Activated T-helper 9 cell treated with anti-CD3 and anti-CD28 coated beads, Interleukin-2, amount 50 U/mL, for 16 hours (primary cell): ENCODE data around the gene NPFF.
"Not testable (repeated sequence)": the region's sequence is repeated elsewhere in the genome, so short reads cannot be mapped to it uniquely, and the experiment has no call there.

Experiments
- DNase-seq: peaks from one replicate; pipeline ENCODE4 v3.0.0-alpha.2; 2020; ENCODE audit warnings: low read depth

Gene NPFF, protein sequence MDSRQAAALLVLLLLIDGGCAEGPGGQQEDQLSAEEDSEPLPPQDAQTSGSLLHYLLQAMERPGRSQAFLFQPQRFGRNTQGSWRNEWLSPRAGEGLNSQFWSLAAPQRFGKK

DNA sequence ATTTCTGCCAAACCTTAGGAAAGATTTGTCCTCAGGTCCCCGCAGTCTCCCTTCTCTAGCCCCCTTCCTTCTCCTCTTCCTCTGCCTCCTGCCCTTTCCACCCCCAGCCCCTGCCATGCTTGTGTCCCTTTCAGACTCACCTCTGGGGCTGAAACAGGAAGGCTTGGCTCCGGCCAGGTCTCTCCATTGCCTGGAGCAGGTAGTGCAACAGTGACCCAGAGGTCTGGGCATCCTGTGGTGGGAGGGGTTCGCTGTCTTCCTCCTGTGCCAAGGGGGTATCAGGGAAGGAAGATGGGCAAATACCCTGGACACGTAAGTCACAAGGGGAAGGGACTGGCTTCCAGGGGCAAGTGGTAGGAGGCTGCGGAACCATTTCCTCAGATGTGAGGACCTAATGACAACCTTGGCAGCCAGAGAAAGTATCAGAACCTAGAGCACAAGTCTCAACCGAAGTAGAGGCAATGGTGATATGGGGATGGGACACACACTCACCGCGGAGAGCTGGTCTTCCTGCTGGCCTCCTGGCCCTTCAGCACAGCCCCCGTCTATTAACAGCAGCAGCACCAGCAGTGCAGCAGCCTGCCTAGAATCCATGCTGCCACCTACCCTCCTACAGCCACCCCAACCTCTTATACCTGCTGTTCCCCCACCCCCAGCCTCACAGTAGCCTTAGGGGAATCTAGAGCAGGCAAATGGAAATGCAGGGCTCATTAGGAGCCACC lies at the start of gene NPFF:
TSS of gene NPFF (minus strand) at position 604 of the 722 bp plus-strand sequence. CDS start at position 594, 10 bp downstream.
- DNase-seq: no peak

DNA sequence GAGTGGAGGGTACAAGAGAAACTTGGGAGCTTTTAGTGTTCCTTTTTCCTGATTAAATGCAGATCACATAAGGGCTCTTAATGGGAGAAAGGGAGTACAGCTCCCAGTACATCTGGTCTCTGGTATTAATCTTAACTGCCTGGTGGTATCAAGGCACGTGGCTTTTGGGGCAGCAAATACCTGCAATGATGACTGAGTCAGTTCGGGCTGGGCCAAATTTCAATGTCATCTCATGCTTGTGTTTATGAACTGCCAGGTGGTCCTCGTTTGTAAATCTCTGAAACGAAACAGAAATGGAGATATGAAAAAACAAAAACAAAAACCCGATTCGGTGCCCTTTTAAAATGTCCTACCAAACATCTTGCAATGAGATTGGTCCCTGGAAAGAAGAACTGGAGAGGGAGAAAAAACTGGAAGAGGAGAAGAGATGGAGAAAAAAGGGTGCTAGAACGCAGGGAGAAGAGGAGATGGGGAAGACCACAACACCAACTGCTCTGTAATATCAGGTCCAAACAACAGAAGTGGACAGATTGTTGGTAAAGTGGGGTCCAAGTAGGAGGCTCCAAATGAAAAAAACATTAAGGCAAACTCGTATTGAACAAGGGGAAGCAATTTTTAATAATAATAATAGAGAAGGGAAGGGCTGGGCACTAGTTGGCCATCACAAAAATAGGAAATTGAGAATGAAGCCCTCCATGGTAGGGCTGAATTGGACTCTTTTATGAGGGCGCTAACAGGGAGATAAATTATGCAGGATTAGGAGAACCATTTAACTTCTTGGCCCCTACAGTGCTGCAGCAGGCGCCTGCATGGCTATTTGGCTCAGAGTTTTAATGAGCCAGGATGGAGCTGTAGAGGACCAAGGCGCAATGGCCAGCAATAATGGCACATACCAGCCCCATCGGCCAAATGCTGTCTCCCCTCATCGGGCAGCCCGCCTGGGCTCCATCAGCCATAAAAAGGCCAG lies 45.4 kb upstream of the NPFF start:
- DNase-seq: no peak

DNA sequence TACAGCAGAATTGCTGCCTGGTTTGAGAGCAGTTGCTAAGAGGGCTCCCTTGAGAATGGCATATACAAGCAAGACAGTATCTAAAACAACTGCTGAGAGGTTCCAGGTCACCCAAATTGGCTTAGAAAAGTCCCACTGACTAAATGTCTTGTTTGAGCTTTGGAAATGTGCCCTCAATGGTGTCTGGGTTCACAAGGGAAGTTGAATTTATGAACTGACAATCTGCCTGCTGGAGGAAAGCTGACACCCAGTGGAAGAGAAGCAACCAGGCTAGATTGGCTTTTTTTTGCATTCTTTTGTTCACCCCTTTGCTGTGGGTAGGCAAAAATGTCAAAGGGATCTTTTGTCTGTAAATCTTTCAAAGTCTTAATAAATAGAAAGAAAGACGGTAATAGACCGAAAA lies 44.6 kb upstream of the NPFF start:
- DNase-seq: no peak

DNA sequence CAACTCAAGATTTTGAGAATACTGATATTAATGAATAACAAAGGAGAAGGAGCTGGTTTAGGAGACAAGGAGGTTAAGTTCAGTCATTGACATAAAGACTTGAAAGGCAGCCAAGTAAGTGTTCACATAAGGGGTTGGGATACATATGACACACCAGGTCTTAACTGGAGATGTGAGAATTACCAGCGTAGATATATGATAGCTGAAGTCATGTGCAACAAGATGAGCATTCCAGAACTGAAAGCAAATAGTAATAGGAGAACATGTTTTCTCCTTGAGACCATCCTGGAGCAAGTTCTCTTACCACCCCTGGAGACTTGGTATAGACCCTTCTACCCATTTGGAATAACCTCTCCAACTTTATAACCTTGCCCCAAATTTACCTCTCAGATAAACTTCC lies 43.3 kb upstream of the NPFF start:
- no peak for DNase-seq

DNA sequence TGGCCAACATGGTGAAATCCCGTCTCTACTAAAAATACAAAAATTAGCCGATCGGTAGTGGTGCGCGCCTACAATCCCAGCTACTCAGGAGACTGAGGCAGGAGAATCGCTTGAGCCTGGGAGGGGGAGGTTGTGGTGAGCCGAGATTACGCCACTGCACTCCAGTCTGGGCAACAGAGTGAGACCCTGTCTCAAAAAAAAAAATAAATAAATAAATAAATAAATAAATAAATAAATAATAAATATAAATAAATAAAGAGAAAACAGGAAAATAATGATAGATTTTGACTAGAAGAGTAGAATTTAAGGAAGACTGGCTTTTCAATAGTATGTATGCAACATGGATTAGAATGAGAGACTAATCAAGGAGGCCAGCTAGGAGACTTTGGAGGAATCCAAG lies 42.8 kb upstream of the NPFF start:
- not testable (repeated sequence) for DNase-seq

DNA sequence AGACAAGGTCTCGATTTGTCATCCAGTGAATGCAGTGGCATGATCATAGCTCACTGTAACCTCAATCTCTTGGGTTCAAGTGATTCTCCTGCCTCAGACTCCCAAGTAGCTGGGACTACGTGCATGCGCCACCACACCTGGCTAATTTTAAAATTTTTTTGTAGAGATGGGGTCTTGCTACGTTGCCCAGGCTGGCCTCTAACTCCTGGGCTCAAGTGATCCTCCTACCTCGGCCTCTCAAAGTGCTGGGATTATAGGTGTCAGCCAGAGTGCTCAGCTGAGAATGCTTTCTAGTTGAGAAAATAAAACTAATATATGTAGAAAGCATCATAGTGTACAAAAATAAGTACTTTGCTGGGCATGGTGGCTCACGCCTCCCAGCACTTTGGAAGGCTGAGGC lies 41.1 kb upstream of the NPFF start:
- DNase-seq: not testable (repeated sequence)

DNA sequence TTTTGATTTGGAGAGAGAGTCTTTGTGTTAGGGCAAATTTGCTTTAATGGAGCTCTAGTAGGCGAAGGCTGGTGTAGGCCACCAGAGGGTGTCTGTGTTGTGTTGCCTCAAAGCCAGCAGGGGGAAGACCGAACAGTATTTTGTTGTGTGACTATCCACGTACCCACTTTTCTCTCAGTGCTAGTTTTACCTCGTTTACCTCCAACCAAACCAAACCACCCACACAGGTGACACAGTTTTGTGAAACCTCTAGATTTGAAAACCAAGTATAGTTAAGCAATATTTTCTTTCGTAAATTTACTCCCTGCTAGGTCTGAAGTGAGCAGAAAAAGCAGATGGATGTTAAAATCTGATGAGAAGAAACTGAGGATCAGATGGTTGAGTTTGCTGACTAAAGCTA lies 36.3 kb upstream of the NPFF start:
- peak; percentile 24 for DNase-seq

DNA sequence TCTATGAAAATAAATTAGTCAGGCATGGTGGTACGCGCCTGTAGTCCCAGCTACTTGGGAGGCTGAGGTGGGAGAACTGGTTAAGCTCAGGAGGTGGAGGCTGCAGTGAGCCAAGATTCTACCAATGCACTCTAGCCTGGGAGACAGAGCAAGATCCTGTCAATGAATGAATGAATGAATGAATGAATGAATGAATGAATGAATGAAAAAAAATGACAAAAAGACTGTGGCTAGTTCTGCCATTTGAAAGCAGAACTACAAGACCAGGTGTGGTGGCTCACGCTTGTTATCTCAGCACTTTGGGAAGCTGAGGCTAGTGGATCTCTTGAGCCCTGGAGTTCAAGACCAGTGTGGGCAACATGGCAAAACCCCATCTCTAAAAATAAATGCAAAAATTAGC lies 32.2 kb upstream of the NPFF start:
- DNase-seq: no peak

DNA sequence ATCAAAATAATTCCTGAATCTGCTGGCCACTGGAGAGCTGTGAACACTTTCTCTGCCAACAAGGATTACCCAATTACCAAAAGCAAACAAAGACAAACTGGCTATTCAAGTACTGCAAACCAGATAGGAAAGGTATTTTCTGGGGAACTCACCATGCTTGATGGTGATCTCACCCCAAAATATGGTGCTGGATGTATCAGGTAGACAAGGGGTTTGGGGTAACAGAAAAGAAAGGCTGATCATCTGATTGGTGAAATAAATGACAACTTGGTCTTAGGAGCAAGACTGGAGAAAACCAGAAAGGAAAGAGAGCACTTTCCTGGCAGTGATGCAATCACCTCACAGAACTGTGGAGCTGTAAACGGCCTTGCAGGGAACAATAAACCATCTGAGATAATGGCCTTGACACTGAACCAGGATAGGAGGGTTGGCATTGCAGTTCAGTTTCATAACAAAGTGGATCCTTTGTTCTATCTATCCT lies 31.0 kb upstream of the NPFF start:
- DNase-seq: no peak

DNA sequence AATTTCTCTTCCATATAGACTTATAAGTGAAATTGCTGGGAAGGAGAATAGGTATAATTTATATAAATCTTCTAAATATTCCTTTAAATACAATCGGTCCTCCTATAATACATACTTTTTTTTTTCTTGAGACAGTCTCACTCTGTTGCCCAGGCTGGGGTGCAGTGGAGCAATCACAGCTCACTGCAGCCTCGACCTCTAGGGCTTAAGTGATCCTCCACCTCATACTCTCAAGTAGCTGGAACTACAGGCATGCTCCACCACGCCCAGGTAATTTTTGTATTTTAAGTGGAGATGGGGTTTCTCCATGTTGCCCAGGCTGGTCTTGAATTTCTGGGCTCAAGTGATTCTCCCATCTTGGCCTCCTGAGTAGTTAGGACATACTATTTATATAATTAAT lies 29.7 kb upstream of the NPFF start:
- DNase-seq: no peak

DNA sequence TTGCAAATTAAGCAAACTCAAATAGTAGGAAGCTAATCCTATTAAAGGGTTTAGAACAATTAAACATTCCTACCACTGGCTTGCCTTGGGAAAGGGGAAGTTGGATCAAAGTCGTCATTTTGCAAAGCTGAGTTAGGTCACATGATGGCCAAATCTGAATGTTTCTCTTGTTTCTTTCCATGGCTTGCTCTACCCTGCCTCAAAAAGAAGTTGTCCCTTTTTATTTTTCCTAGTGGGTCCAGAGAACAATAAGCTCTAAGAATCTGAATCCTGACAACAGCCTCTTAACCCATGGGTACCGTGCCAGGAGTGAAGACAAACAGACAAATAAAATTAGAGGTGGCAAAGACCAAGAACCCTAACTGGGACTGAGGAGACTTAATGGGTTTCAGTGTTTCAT lies 26.2 kb upstream of the NPFF start:
- no peak for DNase-seq

DNA sequence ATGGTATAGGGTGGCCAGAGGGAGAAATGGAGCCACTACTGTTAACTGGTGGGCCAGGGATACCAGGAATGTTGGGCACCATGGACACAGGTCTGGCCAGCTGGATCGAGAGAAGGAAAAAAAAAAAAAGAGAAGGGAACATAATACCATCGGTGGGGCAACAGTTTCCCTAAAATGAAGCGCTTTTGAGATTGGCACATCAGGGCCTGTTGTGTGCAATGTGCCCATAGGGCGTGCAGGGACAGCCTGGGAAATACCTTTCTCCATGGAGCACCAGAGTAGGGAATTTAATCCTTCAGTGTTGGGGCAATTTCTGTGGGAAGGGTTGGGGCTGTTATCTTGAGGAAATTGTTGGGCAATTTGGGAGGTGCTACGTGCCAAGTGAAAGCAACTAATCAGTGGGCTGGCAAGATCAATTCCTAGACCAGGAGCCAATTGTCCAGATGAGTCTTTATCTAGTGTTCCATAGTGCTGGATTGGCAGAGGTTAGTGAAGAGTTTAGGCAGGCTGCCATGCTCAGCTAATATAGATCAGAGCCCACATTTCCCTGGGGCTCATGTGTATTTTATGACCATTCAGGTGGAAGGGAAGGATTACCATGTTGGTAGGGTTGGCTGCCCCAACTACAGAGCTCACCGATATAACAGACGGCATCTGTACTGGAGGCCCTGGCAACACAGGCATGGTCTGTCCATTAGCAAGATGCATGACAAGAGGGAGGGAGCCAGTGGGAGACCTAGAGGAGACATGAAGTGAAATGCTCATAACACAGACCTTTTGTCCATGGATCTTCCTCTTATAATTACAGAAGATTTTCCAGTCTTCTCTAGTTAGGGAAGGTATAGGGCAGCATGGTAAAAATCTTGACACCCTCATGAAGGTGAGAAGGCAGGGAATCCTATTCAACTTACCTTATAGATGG lies 25.5 kb upstream of the NPFF start:
- no peak for DNase-seq

DNA sequence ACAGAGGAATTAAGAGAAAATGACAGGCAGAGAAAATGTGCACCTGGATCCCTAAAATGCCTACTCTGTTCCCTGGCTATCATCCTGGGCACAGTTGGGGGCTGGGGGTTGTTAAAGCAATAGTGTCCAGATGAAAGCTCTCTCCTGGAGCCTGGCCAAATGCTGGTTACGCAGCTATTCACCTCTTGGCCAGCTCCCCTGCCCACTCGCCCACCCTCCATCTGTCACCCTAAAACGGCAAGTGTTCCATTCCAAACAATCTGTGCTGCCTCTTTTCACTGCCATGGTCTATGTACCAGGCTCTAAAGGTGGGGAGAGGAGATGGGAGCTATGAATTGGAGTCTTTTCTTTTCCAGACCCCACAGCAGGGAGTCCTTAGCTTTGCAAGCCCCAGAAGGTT lies 24.7 kb upstream of the NPFF start:
- no peak for DNase-seq

DNA sequence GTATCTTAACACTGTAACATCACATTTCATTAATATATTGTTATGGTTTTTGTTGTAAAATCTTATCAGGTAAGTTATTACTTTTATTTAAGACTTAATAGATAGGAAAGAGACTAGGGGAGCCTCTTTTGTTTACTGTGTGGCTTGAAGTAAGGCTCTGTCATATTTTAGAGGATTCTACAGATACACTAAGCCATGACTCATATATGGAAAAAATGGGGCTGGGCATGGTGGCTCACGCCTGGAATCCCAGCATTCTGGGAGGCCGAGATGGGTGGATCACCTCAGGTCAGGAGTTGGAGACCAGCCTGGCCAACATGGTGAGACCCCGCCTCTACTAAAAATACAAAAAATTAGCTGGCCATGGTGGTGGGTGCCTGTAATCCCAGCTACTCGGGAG lies 23.6 kb upstream of the NPFF start:
- DNase-seq: no peak

DNA sequence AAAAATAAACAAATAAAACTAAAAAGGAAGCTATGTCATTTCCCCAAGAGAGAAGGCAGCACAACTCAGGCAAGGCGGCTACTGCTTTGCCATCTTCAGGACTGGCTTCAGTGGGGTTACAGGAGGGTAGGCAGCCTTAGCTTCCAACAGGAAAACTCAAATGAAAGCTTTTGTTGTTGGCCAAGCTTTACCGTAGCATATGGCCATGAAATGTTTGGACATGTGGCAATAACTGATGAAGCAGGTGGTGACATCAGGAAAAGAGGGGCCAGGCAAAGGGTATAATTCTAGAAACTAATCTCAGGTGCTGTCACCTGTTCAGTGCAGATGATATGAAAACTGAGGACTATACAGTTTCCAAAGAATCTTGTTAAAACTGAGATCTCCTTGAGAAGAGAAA lies 22.8 kb upstream of the NPFF start:
- no peak for DNase-seq

DNA sequence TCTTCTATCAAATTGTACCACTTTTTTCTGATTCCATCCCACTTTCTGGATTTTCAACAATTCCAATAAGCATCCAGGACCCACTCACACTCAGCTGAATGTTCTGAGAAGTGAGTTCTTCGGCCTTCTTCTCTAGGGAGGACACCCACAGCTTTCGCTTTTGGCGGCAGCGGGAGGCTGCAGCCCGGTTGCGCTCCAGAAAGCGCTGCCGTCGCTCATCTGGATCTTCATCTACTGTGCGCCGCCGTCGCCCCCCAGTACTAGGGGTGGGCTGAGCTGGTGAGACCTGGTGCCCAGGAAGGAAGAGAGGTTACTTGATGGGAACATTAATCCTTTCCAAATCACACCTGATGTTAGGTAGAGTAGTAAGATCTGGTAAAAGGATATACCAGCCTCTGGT lies 17.2 kb upstream of the NPFF start:
- DNase-seq: no peak

DNA sequence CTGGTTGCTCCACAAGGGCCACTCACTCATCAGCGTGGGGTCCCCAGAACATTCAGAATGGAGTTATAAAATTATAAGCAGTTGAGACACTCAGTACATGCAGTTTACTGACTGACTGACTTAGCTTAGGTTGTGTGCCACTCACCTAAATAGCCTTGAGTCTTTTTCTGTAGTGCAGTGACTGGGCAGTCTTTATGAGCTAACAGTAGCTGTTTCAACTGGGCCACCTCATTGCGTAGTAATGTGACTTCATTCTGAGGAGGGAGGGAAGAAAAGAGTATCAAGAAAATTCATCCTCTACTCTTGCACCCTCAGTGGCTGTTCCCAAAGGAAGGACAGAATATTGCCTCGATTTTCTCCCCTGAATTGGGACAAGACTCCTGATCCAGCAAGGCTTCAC lies 15.8 kb upstream of the NPFF start:
- no peak for DNase-seq

DNA sequence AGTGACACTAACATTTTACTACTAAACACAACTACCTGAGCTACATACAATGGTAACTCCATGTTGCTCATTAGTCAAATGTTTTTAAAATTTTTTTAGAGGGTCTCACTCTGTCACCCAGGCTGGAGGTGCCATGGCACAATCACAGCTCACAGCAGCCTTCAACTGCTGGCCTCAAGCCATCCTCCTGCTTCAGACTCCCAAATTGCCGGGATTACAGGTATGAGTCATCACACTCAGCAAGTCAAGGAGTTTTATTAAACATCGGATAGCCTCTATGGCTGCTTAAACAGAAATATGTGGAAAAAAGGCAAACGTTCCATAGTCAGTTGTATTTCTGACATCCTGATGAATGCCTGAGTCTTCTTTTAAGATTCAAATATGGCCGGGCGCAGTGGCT lies 11.1 kb upstream of the NPFF start:
- DNase-seq: no peak

DNA sequence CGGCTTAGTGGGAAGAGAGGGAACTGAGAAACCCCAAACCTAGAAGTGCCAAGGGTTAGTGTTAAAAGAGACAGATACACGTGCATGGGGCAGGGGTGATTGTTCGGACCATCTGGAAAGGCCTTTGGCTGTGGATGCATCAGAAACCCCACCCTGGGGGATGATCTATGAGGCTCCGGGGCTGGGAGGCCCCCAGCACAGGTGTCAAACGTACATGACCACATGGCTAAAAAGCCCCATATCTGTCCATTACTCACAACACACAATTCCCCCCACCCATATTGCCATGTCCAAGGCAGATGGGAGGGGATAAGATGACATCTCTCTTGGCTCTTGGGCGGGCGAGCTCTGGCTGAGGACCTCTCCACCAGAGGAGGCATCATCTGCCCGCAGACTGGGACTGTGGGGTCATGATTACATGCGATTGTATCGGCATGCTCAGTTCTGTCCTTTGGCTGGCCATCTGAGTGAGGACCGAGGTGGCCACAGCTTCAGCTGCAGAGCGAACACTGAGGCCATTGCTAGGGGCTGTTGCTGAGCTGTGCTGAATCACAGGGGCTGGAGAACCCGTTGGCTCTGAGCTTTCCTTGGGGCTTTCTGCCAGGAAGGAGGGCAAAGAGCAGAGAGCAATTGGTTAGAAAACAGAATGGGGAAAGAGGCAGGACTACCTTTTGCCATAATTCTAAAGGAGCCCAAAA lies 9.6 kb upstream of the NPFF start:
- no peak for DNase-seq

DNA sequence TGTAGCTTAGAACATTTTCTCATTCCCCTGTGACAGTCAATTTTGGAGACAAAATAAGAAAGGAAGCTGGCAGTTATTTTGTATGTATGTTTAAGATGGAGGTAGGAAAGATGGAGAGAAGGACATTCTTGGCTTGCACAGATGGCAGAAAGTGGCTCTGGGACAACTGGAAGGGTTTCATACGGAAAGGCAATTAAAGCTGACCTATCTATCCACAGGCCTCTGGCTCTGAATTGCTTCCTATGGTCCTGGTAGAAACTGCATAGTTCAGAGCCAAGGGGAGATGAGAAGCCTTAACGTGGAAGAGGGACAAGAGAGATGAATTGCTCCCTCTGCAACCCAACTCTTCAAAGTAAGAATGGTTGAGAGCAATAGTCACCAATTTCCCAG lies 8.0 kb upstream of the NPFF start:
- no peak for DNase-seq

DNA sequence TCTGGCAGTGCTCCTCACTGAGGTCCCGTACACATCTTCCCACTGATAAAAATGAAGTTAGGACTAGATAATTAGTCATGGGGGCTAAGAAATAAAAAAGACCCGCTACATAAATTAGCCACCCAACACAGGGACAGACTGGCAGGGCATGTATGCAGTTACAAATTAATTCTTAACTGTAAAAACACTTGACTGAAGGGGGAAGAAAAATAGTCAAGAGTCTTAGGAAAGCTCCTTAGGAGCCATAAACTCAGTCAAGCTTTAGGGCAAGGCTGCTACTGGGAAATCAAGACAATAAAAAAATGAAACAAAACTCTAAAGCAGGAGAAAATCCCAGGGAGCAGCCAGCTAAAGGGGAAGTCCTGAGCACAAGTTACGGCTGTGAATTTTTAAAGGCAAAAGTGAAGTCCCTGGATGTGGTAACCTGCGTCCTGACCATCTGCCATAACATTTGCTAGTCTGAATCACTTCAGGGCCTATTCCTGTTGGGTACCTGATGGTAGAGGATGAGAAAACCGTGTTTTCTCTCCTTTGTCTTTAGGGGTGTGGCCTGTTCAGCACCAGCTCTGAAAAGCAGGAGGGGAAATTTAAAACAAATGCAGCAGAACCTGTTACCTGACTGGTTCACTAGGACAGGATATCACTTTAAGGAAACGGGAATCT lies 7.5 kb upstream of the NPFF start:
- DNase-seq: no peak
